ENCODE results near the gene KCNJ6. TPM values are rescaled to one million over a fixed set of nuclear protein-coding genes. Genes with fewer than 3 reads are reported as not detected.
"Not testable (repeated sequence)": the region's sequence is repeated elsewhere in the genome, so short reads cannot be mapped to it uniquely, and the experiment has no call there.

The KCNJ6 gene, protein sequence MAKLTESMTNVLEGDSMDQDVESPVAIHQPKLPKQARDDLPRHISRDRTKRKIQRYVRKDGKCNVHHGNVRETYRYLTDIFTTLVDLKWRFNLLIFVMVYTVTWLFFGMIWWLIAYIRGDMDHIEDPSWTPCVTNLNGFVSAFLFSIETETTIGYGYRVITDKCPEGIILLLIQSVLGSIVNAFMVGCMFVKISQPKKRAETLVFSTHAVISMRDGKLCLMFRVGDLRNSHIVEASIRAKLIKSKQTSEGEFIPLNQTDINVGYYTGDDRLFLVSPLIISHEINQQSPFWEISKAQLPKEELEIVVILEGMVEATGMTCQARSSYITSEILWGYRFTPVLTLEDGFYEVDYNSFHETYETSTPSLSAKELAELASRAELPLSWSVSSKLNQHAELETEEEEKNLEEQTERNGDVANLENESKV
- total RNA-seq (2014; rRNA removed; shearing (Covaris generic)): not detected in 2 replicates

DNA sequence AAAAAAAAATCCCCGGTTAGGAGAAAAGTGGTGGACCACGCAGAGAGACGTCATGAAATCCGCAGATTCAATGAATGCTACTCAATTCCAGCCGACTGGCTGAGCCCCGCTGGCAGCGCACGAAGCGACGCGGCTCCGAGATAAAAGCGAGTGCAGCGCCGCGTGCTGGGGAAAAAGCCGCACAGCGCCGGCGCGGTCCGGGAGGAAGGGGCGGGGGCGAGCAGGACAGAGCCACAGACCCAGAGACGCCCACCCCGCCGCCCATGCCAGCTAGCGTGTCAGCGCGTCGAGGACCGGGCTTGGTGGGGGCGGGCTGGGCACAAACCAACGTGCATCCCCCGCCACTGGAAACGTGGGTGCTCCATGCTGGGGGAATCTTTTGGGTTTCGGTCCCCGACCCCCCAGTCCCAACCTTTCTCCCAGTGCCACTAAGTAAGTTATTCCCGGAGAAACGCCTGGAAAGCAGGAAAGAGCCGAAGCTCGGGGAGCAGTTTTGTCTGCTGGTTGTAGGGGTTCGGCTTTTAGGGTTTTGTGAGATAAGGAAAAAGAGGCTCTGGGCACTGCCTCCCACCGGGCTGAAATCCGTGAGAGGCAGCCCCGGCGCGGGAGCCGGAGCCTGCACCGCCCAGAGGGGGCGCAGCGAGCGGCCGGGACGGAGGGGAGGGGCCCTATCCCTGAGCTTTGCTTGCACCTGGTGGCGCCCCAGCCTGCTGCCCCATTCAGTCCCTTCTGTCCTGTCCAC, at the start of gene KCNJ6:
KCNJ6 (minus strand) TSS at position 148 of the 742 bp plus-strand sequence. CDS start 75,775 bp downstream, outside the sequence.
- peak; percentile 6 for DNase-seq (ENCODE audit: low spot score)

GRCh38 chr21:37965088-37965805, 49.0 kb upstream of the KCNJ6 start:
- no peak for DNase-seq (ENCODE audit: low spot score)

- no peak for DNase-seq (ENCODE audit: low spot score)
Observed at GRCh38 chr21:37958537-37958936, 42.3 kb upstream of the KCNJ6 start.

DNA sequence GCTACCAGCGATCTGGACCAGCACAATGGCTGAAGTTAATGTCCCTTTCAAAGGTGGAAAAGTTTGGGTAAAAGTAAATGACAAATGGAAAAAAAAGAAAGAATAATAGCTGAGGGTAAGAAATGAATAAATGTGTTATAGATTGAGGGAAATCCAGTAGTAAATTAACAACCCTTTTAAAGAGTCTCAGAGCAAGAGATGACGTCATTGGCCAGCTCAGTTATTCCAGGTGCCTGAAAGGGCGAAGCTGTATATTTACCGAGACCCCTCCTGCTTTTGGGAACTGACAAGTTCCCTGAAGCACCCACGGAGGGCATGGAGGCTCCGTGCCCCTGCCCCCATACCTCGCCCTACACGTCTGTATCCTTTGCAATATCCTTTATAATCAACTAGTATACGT, 40.5 kb upstream of the KCNJ6 start:
- no peak for DNase-seq (ENCODE audit: low spot score)

GRCh38 chr21:37945036-37945435, 28.8 kb upstream of the KCNJ6 start:
- DNase-seq (ENCODE audit: low spot score): no peak

DNA sequence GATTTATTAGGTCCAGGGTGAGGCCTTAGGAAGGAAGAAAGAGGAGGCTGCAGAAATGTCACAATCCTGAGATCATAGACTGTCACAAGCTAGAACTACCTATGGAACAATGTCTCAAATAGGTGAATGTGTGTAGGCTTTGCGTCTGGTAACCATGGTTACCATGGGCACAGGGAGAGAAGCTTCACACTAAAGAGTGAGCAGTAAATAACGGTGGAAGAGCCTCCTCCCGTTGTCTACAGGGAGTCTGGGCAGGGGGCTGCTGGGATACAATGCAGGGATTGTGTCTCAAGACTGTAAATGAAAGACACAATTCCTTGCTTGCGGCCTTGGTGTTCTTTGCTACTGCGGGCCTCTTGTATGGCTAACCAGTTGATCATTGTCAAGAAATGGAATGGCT, 28.2 kb upstream of the KCNJ6 start:
- no peak for DNase-seq (ENCODE audit: low spot score)

GRCh38 chr21:37940691-37941090, 24.4 kb upstream of the KCNJ6 start:
- DNase-seq (ENCODE audit: low spot score): no peak

- no peak for DNase-seq (ENCODE audit: low spot score)
Observed at GRCh38 chr21:37939838-37940237, 23.6 kb upstream of the KCNJ6 start.

- DNase-seq (ENCODE audit: low spot score): no peak
Observed at GRCh38 chr21:37939251-37939650, 23.0 kb upstream of the KCNJ6 start.

- no peak for DNase-seq (ENCODE audit: low spot score)
Observed at GRCh38 chr21:37937668-37938067, 21.4 kb upstream of the KCNJ6 start.

DNA sequence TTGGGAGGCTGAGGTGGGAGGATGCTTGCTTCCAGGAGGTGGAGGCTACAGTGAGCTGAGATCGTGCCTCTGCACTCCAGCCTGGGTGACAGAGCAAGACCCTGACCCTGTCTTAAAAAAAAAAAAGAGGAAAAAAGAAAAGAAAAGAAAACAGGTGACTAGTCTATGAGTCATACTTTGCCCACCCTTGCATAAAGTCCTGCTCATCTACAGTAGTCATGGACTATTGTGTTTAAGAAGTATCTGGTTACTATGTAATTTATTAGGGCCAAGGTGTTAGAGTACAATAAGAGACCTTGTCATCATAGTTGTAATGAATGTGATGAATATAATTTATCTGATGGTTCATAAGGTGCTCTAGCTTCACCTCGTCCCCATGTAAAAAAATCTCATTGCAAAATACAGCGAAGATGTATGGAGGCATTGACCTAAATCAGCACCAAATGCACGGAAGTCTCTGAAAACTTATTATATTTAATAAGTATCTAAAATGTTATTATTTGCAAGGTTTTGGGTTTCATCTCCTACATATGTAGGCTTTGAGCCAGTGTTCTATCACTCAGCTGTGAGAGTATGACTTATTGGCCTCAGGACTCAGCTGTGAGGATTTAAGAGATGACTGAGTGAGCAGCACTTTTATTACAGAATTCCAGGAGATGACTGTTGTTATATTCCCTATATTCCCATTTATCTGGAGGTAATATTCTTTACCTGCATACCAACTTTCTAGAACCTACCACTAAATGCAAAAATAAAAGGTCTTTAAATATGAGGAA, 19.9 kb upstream of the KCNJ6 start:
- DNase-seq (ENCODE audit: low spot score): no peak

GRCh38 chr21:37932936-37933335, 16.7 kb upstream of the KCNJ6 start:
- DNase-seq (ENCODE audit: low spot score): no peak

GRCh38 chr21:37927711-37928110, 11.5 kb upstream of the KCNJ6 start:
- no peak for DNase-seq (ENCODE audit: low spot score)

GRCh38 chr21:37921091-37921490, 4.8 kb upstream of the KCNJ6 start:
- peak; percentile 15 for DNase-seq (ENCODE audit: low spot score)

DNA sequence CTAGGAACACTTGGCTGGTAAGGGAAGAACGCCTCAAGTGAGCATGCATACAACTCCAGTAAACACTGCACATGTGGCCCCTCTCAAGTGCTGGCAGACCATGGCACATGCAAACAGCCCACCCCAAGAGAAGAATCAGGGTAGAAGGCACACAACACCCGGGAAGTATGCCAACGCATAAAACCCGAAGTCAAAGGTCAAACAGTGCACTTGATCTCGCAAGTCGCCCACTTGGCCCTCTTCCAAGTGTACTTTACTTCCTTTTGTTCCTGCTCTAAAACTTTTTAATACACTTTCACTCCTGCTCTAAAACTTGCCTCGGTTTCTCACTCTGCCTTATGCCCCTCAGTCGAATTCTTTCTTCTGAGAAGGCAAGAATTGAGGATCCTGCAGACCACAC, 4.0 kb upstream of the KCNJ6 start:
- DNase-seq (ENCODE audit: low spot score): not testable (repeated sequence)

DNA sequence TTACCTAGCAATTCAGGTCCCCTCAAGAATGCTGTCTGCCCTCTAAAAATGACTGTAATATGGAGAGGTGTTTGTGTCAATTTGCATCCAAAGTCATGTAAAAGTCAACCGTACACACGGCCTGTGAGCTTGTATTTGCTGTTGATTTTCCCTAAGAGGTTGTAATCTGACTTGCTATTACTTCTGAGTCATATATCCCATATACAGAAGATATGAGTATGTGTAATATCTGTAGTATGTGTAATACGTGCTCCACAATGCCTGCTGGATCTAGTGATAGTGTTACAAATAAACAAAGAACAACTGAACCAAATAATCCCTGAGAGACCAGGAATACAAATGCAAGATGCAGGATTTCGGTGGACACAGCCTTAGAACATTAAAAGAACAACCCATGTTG, 1.4 kb upstream of the KCNJ6 start:
- DNase-seq (ENCODE audit: low spot score): no peak

DNA sequence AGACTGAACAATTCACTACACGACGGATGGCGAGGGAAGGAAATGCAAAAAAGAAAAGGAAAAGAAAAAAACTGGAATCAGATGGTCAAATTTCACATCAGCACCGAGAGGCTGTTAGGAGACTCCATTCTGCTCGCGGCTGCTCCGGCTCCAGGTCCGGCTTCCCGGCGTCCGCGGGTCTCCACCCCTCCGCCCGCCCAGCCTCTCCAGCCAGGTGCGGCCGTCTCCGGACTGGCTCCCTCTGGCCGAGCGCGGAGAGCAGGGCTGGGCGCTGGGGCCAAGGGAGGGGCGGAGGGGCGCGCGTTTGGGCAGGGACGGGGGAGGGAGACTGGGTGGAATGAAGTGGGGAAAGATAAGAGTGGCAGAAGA, 332 bp downstream of the KCNJ6 start:
- no peak for DNase-seq (ENCODE audit: low spot score)

DNA sequence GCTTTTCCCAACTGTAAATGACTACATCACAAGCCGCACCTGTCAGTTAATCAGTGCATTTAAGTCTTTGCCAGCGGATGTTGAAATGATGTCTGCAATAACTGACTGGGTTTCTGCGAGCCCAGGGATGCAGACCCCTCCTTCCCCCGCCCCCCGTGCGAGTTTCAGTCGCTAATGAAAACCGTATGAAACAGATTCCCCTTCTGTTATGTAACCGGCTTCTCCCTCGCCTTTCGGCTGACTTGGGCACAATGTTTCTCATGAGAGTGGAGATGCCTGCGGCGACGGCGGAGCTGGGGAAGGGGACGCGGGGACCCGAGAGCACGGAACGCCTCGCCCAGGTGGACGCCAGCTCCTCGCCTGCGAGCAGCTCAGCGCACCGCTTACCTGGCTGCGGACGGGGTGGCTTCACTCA, 753 bp downstream of the KCNJ6 start:
- no peak for DNase-seq (ENCODE audit: low spot score)

- DNase-seq (ENCODE audit: low spot score): no peak
Observed at GRCh38 chr21:37912616-37913015, 3.6 kb downstream of the KCNJ6 start.

DNA sequence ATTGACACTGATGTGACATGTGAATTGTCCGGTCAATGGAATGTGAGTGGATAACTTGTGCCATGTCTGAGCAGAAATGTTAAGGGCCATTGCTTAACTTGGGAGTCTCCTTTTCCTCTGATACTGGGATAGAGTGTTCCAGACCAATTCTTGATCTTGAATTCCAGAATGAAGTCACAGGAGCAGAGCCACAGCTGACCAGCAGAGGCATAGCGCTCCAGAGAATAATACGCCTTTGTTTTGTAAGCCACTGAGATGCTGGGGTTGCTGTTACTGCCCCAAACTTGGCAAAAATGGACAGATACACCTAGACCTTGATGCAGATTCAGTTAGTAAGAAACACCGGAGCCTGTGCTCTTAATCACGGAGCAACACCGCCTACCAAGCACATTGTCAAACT, 6.3 kb downstream of the KCNJ6 start:
- no peak for DNase-seq (ENCODE audit: low spot score)

GRCh38 chr21:37908691-37909090, 7.6 kb downstream of the KCNJ6 start:
- no peak for DNase-seq (ENCODE audit: low spot score)

DNA sequence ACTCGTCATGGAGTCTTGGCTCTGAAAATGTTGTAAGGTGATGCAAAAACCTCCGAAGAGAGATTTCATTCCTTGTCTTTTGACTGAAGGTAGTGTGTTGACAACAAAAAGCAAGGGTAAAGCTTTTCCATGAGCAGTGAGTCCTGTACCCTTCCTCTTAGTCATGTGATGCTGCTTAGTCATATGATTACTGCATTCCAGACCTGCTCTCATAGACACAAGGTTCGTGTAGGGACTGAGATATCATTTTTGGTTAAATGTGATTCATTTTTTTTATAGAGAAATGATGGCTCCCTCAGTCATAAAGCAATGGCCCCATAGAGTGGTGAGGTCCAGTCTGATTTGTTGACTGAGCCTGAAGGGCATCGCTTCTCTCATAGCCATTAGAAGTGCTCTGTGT, 9.2 kb downstream of the KCNJ6 start:
- no peak for DNase-seq (ENCODE audit: low spot score)
